Nephron progenitor cell (in vitro differentiated cells): Measurements from ENCODE around the gene SMURF2.

ENCODE experiments used
- DNase-seq: peaks from one replicate; pipeline ENCODE4 v3.0.0; 2021
- H3K27ac Mint-ChIP-seq: 2 replicates; pipeline ENCODE4 v1.8.0; 2021; ENCODE audit warnings: mild to moderate bottlenecking, moderate library complexity, mixed read lengths
- H3K27me3 Mint-ChIP-seq: 2 replicates; pipeline ENCODE4 v1.8.0; 2021; ENCODE audit warnings: mild to moderate bottlenecking, low read depth, mixed read lengths; ENCODE audit not compliant: poor library complexity
- H3K36me3 Mint-ChIP-seq: 2 replicates; pipeline ENCODE4 v1.8.0; 2021; ENCODE audit warnings: low read depth, mixed read lengths
- H3K4me1 Mint-ChIP-seq: 2 replicates; pipeline ENCODE4 v1.8.0; 2021; ENCODE audit warnings: mixed read lengths
- H3K4me3 Mint-ChIP-seq: 2 replicates; pipeline ENCODE4 v1.8.0; 2021; ENCODE audit warnings: mild to moderate bottlenecking, moderate library complexity, mixed read lengths
- H3K9me3 Mint-ChIP-seq: 2 replicates; pipeline ENCODE4 v1.8.0; 2021; ENCODE audit warnings: mild to moderate bottlenecking, moderate library complexity, mixed read lengths
- TF ChIP-seq, protein P1 (sequence below): fragments of 200-600 bp; sonication (generic); IDR thresholded peaks from 2 replicates; pipeline ENCODE4 v1.5.0; 2021; ENCODE audit warnings: antibody characterized with exemption

The SMURF2 gene

DNA sequence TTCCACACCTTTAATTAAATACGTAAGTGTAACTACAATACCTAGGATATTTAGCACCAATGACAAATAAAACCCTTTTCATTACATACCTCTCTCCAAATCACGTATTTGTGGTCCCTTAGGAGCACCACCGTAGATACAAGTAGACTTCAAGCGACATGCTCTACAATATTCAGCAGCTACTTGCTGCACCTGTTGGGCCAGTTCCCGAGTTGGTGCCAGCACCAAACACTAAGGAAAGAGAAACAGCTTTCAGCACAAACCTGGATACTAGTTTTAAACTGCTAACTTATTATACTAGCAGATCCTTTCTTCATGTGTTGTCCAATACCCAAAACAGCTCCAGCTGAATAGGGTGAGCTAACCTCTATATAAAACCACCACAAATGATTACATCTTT lies 158.8 kb downstream of the SMURF2 start:
- Mint-ChIP-seq H3K36me3 (peaks cover 66% of the 10 kb centered on the region), H3K4me1 (peaks cover 68% of the 10 kb centered on the region), H3K27ac (peak overlapping the region; percentile 81), H3K27me3 (peaks cover 7% of the 10 kb centered on the region), H3K9me3 (no peaks in the 10 kb centered on the region), H3K4me3 (no peak overlapping the region)
- TF ChIP-seq, protein P1, sequence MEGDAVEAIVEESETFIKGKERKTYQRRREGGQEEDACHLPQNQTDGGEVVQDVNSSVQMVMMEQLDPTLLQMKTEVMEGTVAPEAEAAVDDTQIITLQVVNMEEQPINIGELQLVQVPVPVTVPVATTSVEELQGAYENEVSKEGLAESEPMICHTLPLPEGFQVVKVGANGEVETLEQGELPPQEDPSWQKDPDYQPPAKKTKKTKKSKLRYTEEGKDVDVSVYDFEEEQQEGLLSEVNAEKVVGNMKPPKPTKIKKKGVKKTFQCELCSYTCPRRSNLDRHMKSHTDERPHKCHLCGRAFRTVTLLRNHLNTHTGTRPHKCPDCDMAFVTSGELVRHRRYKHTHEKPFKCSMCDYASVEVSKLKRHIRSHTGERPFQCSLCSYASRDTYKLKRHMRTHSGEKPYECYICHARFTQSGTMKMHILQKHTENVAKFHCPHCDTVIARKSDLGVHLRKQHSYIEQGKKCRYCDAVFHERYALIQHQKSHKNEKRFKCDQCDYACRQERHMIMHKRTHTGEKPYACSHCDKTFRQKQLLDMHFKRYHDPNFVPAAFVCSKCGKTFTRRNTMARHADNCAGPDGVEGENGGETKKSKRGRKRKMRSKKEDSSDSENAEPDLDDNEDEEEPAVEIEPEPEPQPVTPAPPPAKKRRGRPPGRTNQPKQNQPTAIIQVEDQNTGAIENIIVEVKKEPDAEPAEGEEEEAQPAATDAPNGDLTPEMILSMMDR, result no peak
- DNase-seq, result no peak

DNA sequence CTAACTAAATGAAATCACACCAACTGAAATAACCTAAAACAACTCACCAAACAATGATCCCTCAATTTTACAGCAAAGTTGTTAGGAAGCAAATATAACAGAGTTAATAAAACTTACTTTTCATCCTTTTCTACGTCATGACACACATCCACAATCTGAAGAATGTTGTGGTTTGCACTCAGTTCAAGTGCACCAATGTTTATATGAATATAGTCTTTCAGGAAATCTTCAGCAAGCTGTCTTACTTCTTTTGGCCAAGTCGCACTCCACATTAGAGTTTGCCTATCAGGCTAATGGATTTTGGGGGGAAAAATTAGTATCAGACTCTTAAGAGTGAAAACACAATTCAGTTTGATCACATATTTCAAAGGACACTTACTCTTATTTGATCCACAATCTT lies 159.3 kb downstream of the SMURF2 start:
- peak overlapping the region; percentile 51 for H3K27ac Mint-ChIP-seq
- H3K36me3 Mint-ChIP-seq, result peaks cover 66% of the 10 kb centered on the region

DNA sequence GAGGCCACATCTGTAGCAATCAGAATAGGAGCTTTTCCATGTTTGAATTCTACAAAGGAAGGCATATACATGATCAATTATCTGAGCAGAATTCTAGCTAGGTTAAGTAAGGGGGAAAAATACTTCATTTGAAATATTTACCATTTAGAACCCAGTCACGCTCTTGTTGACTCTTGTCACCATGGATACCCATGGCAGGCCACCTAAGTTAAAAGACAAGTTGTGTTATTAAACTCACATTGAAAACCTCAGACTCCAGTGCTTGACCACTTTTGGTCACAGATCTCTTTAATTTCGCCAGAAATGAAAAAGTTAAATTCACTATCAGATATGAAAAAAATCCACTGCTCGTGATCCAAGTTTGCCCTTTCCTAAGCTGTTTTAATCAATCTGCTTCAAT lies 160.1 kb downstream of the SMURF2 start:
- peak overlapping the region; percentile 26 for H3K4me3 Mint-ChIP-seq
- H3K27ac Mint-ChIP-seq, result peak overlapping the region; percentile 93
- H3K27me3 Mint-ChIP-seq, result peaks cover 7% of the 10 kb centered on the region
- TF ChIP-seq, protein P1, result no peak
- no peak for DNase-seq
- H3K4me1 Mint-ChIP-seq, result peaks cover 73% of the 10 kb centered on the region
- peaks cover 66% of the 10 kb centered on the region for H3K36me3 Mint-ChIP-seq
- H3K9me3 Mint-ChIP-seq, result no peaks in the 10 kb centered on the region

More for the DNA sequence above, 159.3 kb downstream of the SMURF2 start:
- Mint-ChIP-seq H3K9me3 (no peaks in the 10 kb centered on the region), H3K4me3 (peak overlapping the region; percentile 57), H3K4me1 (peaks cover 70% of the 10 kb centered on the region), H3K27me3 (peaks cover 7% of the 10 kb centered on the region)
- no peak for DNase-seq
- TF ChIP-seq, protein P1, result no peak

DNA sequence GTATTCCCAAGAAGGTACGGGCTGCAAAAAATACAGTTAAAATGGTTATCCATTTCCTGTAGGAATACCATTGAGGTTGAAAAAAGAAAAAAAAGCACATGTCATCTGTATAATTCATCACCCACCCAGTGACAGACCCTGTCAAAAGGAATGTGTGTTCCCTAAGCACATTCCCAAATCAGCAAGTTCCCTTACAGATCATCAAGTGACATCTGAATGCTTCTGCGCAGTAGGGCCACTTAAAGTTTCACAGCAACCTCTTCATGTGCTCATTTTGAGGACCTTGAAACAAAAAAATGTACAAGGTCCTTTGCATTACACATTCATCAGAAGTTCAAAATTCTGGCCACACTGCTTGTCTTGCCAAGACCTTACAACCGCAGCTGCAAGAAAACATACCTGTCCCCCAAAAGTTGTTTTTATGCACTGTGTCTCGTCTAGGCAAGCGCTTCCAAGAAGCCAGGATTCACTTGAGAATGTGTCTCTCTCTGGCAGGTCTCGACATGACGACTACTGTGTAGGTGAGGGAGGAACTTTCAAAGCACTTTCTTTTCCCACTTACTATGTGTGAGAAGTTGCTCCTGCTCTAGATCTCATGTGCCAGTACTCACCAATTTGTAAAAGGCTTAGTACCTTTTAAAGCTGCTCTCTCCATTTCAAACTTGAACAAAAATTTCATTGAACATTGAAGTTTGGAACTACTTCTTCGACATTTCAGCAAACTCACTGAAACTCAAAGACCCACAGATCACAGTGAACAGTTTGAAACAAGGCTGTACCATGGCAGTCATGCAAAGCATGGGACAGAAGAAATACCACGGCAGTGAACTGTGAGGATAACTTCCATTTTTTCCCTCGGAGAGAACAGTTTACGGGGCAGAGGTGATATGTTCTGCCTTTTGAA lies 161.0 kb downstream of the SMURF2 start:
- H3K9me3 Mint-ChIP-seq, result no peaks in the 10 kb centered on the region
- H3K4me3 Mint-ChIP-seq, result peak overlapping the region; percentile 26
- no peak for DNase-seq
- peaks cover 2% of the 10 kb centered on the region for H3K27me3 Mint-ChIP-seq
- H3K36me3 Mint-ChIP-seq, result peaks cover 66% of the 10 kb centered on the region
- H3K27ac Mint-ChIP-seq, result peak overlapping the region; percentile 93
- TF ChIP-seq, protein P1, result no peak
- peaks cover 82% of the 10 kb centered on the region for H3K4me1 Mint-ChIP-seq

DNA sequence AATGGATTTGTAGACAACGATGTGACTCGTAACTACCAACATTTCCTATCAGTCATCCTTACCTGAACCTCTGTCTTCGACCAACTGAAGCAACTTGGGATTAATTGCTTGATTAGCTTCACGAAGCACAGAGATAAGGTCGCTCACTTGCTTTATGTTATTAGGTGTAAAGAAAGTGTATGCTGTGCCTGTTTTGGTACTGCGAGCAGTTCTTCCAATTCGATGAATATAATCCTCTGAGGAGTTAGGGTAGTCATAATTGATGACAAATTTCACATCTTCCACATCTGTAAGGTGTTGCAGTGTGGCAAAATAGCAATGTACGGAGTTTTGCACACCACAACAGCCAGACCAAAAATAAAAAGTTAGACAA lies 161.6 kb downstream of the SMURF2 start:
- no peak overlapping the region for H3K4me3 Mint-ChIP-seq
- H3K36me3 Mint-ChIP-seq, result peaks cover 61% of the 10 kb centered on the region
- H3K4me1 Mint-ChIP-seq, result peaks cover 89% of the 10 kb centered on the region
- TF ChIP-seq, protein P1, result no peak
- H3K27me3 Mint-ChIP-seq, result peaks cover 1% of the 10 kb centered on the region
- H3K27ac Mint-ChIP-seq, result peak overlapping the region; percentile 17
- DNase-seq, result no peak
- no peaks in the 10 kb centered on the region for H3K9me3 Mint-ChIP-seq
